HG02798 (cell line): Measurements from ENCODE around the gene UNC13D.
A peak's percentile ranks its signal among the peaks of the same experiment; 100 is the strongest.
"Not testable (repeated sequence)": the region's sequence is repeated elsewhere in the genome, so short reads cannot be mapped to it uniquely, and the experiment has no call there.

Source experiments
- ATAC-seq: cut with Tn5 transposase; IDR thresholded peaks from one replicate; pipeline ENCODE4 v1.9.1; 2021; ENCODE audit warnings: mild to moderate bottlenecking; ENCODE audit not compliant: unreplicated experiment, poor library complexity

The UNC13D gene

DNA sequence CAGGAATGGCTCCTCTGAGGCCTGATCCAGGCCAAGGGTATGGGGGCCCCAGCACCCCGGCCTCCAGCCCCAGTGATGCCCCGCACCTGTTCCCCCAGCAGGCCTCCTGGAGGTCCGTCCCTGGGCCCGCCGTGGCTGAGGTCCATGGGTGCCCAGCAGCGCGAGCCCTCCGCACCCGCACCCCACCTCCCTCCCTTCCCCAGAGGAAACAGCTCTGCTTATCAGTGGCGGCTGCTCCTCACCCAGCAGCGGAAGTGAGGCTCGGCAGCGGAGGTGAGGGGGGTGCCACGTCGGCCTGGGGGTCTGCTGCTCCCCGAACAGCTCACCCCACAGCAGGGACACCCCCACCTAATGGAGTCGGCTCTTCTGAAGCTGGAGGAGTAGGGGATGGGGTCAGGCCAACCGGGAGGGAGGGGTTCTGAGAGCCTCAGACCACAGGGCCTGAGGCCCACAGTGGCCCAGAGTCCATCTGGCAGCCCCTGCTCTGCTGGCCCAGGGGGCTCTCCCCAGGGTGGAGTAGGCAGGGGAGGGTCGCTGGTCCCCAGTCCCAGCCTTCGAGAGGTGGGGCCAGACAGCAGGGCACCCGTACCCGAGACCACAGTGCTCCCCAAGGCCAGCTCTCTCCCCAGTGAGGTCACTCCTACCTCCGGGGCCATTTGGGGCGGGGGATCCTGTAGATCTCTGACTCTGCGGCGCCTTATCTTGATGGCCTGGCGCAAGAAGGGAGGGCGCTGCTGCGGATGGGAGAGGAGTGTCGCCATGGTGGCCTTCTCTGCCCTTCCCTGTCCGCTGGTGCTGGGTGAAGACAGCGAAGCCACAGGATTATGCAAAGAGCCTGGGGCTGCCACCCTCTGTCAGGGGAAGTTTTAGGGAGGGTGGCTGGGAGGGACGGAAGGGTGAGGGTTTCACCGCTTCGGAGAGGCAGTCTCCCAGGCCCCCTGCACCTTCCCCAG lies at the start of gene UNC13D:
Gene UNC13D (minus strand): TSS at position 828 of the 953 bp plus-strand sequence. CDS start 67 bp downstream, at position 761.
- ATAC-seq: peak; percentile 20

DNA sequence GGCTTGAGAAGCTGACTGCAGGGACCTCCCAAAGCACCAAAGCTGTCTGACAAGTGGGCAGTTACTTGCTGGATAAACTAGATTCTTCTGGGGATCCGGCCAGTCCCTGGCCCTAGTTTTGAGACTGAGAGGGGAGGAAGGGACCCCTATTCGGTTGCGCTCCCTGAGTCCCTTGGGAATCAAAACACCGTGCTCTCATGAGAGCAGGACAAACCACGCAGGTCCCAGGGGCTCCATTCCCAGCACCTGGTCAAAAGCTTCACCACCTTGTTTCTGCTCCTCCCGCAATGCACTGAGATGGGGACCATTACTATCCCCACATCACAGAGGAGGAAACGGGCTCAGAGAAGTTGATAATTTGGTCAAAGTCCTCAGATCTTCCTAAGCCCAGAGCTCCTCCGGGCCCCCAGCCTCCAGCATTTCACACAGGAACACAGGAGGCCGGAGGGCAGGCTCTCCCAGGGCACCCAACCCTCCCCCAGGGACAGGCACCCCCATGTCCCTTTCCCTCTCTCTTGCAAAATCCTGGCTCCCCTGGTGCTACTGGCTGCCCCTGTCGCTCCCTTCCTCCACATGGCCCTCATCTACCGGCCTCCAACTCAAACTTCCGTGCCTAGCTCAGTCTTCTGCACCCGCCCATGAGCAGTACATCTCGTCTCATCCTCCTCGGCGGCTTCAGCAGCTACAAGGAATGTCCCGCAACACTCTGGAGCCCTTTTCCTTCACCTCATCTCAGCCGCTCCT lies 49.3 kb upstream of the UNC13D start:
- no peak for ATAC-seq

DNA sequence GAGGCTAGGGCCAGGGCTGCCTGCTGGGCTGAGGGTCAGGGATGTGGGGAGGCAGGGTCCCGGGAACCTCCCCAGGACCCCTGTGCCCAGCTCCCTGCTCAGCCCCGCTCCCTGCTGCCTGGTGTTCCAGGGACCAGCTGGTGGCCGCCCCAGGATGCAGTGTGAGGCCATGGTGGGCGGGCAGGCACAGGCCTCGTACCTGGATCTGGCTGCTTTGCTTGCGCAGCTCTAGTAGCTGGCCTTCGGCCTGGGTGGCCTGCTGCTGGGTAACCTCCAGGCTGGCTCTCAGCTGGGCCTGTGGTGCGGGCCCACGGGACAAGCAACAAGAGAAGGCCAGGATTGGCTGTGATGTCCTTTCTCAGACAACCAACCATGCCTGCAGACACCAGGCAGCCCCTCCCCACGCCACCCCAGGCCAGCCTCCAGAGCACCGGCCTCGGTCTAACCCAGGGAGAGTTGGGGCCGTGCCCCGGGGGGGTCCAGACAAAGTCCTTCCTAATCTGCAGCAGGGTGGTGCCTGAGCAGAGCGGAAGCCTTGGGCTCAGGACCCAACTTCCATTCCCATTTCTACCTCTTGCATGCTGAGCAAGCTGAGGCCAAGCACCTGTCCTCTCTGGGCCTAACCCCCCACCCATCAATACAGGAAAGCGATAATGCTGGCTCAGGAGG lies 48.5 kb upstream of the UNC13D start:
- no peak for ATAC-seq

DNA sequence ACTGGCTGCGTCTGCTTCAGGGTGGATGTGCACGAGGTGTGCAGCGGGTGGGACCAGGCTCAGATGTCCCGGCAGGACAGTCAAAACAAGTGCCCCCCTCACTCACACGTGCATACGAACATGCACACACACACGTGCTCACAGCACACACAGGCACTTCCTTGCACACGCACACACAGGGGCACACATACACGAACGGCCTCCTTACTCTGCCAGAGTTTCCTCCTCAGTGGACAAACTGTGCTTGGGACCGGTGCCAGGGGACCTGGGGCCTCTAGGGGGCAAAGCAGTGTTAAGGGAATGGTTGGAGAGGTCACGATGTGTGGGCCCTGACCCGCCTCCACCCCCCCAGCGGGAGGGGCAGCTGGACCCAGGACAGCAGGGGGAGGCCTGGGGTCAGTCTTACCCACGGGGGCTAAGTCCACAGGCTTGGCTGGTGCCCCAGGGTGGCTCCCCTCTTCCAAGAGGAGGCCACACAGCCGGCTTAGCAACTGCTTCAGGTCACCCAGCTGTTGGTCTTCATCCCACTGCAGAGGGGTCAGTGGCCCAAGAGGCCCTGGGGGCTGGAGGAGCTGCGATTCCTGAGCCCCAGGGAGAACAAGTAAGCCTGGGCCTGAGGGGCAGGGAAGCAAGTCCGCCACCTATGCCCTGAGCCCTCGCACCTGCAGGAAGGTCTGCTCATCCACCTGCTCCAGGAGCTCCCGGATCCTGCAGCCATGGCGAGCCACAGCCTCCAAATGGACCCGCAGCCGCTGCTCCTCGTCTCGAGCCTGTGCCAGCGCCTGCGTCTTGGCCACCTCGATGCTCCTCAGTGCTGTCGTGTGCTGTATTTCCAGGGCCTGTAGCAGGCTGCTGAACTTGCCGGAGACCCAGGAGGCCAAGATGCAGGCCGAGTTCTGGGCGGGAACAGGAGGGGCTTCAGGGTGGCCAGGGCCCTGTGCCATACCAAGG lies 47.7 kb upstream of the UNC13D start:
- no peak for ATAC-seq

DNA sequence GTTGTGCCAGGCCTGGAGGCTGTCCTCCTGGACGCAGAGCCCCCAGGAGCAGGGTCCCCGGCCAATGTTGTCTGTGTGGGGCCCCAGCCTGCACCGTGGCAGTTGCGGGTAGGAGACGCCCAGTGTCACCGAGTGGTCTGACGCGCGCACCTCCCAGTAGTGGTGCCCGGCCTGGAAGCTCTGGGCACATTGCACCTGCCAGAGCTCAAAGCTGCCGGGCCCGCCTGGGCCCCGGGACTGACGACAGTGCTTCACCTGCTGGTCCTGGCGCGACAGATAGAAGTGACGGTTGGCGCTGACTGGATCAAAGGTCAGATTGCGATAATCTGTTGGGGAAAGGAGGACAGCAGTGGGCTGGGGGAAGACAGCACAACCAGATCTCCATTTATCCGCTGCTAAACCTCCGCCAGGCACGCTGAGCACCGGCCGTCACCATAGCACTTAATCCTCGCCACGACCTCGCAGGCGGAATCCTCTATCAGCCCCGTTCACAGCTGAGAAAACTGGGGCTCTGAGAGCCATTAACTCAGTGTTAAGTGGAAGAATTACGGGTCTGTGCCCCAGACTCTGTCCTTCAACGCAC lies 46.9 kb upstream of the UNC13D start:
- ATAC-seq: no peak

DNA sequence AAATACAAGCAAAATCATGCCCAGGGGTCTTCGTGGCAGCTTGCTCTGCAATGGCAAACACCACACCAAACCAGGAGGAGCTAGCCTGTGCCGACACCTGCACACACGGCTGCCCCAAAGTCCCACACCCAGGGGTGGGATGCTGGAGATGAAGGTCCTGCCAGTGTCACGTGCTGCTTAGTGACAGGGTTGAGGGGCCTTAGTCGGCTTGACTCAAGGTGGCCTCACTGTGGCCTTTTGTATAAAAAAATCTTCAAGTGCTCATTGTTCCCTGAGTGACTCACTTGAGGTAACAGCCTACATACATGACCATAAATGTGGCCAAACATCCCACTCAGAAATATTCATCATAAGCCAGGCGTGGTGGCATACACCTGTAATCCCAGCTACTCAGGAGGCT lies 45.2 kb upstream of the UNC13D start:
- no peak for ATAC-seq

DNA sequence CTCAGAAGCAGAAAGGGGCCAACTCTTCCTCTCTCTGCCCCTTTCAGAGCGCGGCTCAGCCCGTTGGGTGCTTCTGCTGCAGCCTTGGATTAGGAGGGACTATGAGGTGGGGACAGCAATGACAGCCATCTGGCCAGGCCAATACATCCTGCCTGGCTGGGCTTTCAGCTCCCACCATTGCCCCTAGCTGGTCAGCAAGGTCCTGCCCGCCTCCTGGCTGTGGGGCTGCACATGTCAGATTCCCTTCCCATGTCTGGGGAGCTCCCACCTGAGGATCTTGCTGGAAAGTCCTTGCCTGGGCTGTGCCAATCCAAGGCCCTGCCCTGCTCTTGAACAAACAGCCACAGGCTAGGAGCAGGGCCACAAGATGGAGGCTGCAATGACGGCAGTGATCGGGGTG lies 44.3 kb upstream of the UNC13D start:
- no peak for ATAC-seq

DNA sequence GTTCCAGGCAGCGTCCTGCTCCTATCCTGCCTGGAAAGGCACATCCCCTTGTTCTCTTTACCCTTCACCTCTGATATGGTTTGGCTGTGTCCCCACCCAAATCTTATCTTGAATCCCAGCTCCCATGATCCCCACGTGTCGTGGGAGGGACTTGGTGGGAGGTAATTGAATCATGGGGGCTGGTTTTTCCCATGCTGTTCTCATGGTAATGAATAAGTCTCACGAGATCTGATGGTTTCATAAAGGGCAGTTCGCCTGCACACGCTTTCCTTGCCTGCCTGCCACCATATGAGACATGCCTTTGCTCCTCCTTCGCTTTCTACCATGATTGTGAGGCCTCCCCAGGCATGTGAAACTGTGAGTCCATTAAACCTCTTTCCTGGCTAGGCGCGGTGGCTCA lies 41.7 kb upstream of the UNC13D start:
- not testable (repeated sequence) for ATAC-seq

DNA sequence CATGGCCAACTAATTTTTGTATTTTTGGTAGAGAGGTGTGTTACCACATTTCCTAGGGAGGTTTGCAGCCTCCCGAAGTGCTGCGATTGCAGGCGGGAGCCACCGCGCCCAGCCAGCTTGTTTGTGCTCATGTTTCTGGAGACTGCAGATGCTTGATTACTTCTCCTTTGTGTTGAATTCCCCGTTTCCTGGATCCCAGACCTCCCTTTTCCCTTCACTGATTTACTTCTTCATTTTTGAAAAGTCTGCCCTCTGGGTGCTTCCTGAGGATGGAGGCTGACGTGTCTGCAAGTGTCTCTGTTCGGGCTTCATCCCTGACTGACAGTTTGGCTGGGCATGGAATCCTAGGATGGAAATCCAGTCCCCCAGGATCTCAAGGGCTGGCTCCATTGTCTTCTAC lies 41.2 kb upstream of the UNC13D start:
- ATAC-seq: no peak

DNA sequence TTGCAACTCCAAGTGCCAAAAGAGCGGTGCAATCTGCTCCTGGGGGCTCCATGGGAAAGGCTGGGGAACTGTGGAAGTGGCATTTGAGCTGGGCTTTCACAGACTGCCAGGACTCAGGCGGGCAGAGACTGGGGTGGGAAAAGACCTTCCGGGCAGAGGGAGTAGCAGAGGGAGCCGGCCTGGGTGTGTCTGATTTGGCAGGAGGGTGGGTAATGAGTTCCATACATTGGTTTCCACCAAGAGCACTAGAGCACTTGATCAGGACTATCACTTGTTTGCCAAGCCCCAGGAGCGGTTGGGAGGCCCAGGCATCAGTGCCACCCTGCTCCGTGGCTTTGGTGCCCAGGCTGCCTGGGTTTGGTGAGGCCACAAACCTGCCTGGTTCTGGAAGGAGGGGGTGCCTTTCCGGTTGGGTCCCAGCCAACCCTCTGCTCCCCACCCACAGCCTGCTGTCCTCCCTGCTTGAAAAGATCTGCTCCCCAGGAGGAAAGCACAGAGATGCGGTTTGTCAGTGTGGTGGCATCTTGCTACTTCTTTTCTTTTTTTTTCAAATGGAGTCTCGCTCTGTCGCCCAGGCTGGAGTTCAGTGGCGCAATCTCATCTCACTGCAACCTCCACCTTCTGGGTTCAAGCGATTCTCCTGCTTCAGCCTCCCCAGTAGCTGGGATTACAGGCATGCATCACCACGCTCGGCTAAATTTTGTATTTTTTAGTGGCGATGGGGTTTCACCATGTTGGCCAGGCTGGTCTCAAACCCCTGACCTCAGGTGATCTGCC lies 37.7 kb upstream of the UNC13D start:
- ATAC-seq: no peak

DNA sequence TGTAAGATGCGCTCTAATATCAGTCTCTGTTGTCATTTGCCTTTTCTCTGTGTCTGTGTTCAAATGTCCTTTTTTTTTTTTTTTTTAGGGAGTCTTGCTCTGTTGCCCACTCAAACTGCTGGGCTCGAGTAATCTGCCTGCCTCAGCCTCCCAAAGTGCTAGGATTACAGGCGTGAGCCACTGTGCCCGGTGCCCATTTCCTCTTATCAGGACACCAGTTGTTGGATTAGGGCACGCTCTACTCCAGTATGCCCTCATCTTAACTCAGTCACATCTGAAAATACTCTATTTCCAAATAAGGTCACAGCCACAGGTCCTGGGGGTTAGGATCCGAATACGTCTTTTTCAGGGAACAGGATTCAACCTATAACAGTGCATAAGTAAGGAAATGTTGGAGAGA lies 36.1 kb upstream of the UNC13D start:
- ATAC-seq: no peak

DNA sequence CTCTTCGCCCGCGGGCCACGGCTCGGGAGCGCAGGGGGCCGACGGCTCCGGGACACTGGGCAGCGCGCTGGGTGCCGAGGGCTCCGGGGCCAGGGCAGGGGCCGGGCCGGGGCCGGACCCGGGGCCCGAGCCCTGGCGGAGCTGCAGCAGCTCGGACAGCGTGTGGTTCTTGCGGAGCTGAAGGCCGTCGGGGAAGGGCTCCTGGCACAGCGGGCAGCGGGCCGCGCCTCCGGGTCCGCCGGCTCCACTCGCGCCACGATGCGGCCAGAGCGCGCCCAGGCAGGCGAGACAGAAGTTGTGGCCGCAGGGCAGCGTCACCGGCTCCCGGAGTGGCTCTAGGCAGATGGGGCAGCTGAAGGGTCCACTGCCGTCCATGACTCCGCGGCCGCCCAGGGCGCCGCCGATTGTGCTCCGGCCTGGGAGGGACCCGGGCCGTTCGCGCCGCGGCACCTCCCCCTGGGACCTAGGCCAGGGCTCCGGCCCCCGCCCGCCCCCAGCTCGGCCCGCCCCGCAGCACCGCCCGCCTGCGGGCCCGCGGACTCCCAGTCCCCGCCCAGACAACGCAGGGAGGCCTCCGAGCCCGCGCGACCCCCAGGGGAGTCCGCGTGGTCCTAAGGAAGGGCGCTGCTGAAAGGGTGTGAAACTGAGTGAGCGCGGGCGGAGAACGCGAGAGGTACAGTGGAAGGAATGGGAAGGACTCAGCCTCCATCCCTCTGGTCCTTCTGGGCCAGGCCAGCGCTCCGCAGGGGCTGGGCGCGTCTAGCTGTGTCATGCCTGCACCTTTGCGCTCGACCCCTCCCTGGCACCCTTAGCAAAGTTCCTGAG lies 34.2 kb upstream of the UNC13D start, which contains the start of gene TRIM47:
Gene TRIM47 (minus strand): TSS at position 408 of the 825 bp plus-strand sequence. CDS start 33 bp downstream, at position 375.
- ATAC-seq: no peak

DNA sequence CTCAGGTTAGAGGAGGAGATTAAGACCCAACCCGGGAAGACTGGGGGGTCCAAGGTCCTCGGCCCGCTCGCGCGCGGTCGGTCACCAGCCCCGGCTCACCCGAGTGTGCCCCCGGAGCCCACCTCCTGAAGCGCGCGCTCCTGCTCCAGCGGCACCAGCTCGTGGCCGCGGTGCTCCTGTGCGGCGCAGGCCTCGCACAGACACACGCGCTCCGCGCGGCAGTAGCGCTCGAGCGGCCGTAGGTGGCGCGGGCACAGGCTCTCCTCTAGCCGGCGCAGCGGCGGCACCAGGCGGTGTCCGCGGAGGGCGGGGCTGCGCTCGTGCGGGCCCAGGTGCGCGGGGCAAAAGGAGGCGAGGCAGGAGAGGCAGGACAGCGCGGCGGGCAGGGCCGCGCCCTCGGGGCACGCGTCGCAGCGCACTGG lies 33.6 kb upstream of the UNC13D start:
- ATAC-seq: peak; percentile 70

DNA sequence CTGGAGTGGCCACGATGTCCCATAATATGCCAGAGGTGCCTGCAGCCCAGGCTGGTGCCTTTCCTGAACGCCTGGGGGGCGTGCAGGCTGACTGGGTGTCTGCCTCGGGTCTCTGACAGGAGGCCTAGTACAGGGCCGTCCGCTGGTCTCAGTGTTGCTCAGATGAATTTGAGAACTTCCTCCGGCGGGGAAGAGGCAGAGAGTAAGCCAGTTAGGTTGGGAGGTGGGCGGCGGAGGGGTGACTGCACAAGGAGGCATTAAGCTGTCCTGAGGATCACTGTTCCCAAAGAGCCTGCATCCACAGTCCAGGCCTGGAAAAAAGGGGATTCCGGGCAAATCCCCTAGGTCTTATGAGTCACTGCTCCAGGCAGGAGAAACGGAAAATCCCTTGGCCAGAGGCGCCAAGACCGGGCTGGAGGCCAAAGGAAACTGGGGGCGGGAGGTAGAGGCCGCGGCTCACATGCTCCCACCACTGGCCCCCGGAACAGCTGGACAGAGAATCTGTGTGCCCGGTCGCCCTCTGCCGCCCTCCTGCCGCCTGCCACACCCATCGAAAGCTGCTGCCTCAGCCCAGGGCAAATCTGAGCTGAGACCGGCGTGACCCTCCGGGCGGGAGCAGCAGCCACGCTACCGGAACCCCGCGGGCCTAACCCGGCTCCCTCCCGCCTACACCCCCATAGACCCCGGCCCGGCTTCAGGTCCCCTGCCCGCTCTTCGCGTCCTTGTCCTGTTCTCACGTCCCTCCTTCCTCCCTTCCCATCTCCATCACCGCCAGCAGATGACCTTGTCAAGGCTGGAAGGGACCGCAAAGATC lies 32.9 kb upstream of the UNC13D start:
- ATAC-seq: no peak

DNA sequence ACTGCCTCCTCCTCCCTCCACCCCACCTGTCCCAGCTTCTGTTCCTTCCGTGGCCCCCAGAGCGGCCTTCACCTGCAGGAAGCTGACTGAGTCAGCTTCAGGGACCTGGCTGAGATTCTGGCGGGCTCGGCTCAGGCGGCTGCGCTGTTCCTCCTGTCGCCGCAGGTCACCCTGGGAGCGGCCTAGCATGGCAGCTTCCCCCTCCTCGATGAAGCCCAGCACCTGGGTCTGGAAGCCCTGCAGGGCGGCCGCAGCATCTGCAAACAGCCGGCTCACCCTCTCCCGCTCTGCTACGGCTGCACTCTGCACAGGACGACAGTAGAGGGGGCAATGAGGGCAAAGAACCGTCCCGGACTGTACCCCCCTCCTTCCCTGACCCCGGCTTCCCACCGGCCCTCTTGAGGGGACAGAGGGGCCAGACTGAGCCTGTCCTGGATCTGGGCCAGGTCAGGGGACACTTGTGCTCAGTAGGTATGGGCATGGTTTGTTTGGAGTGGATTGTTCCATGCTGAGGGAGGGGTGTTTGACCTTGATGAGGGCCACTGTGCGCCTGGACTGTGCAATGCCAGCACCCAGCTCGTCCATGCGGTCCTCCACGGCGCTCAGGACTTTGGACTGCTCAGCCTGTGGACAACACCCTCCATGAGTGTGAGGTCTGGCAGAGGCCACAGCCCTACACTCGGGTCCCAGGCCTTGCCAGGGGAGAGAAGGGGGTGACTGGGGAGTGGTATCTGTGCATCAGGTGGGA lies 32.2 kb upstream of the UNC13D start:
- no peak for ATAC-seq

DNA sequence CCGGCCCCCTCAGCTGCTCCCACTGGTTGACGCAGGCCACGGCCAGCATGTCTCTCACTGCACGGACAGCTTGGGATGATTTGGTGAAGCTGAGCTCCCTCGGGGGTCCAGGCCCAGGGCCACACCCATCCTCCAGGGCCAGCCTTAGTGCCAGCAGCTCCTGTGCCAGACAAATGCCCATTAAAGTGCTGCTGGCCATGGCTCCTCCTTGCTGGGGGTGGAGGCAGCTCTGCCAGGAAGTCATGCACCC lies 31.7 kb upstream of the UNC13D start:
- no peak for ATAC-seq
